Body of pancreas (tissue), 4 donors: ENCODE data around the gene MORF4L2. TPM values are rescaled to one million over a fixed set of nuclear protein-coding genes. Genes with fewer than 3 reads are reported as not detected.
"Not testable (repeated sequence)": the region's sequence is repeated elsewhere in the genome, so short reads cannot be mapped to it uniquely, and the experiment has no call there.

Source experiments
- ATAC-seq: fragments of 150-250 bp; one replicate; pipeline ENCODE4 v1.9.1; 2016
- DNase-seq, 4 donors: peaks; one replicate each; pipeline ENCODE4 v3.0.0-alpha.2; 2019
- H3K27ac ChIP-seq, 4 donors: fragments of 200-600 bp; sonication (generic); 1 replicate in 3 of 4; 2 replicates in 1 of 4; pipeline versions ENCODE4 v1.5.1 to v1.6.1; 2016 to 2019; ENCODE audit warnings: mild to moderate bottlenecking in 1 of 4, mixed read lengths in 1 of 4, moderate library complexity in 1 of 4
- H3K27me3 ChIP-seq, 2 donors: fragments of 200-600 bp; sonication (generic); one replicate each; pipeline ENCODE4 v1.6.0; 2016; ENCODE audit warnings: mild to moderate bottlenecking in 1 of 2
- H3K36me3 ChIP-seq, 2 donors: fragments of 200-600 bp; sonication (generic); replicated peaks in 1 of 2; 2 replicates each; pipeline ENCODE4 v1.5.1; 2016; ENCODE audit warnings: low read depth in 2 of 2; ENCODE audit not compliant: insufficient read depth in 1 of 2
- H3K4me1 ChIP-seq: fragments of 200-600 bp; sonication (generic); one replicate; pipeline ENCODE4 v1.6.0; 2016
- H3K4me3 ChIP-seq, 2 donors: fragments of 200-600 bp; sonication (generic); 1 replicate in 1 of 2; 2 replicates in 1 of 2; pipeline ENCODE4 v1.5.1; 2016 to 2019
- H3K9me3 ChIP-seq, 3 donors: fragments of 200-600 bp; sonication (generic); 1 replicate in 2 of 3; 2 replicates in 1 of 3; pipeline ENCODE4 v1.5.1; 2016
- CTCF ChIP-seq, 7 experiments: fragments of 450-650 bp in 4 of 7; fragments of 200-600 bp in 3 of 7; sonication (generic) in 3 of 7; IDR thresholded peaks; one replicate each; pipeline ENCODE4 v1.5.1; 2016 to 2019; ENCODE audit warnings: antibody characterized with exemption in 7 of 7
- POLR2A ChIP-seq, 3 donors: fragments of 450-650 bp; IDR thresholded peaks; one replicate each; pipeline ENCODE4 v1.6.1; 2016; ENCODE audit warnings: antibody characterized with exemption in 3 of 3, mild to moderate bottlenecking in 2 of 3
- WGBS, 2 donors: methylation state at CpG; one replicate each; pipeline ENCODE4 v1.1.5; 2017; 5-methylcytosine and 5-hydroxymethylcytosine counted together
- intact Hi-C: fragments of 100-400 bp; cut with DNase I; formaldehyde crosslinking; loops from one replicate; pipeline ENCODE4 v1.15.1; 2023
- total RNA-seq, 2 donors: library from RNA; depleted of rRNA; stranded (reverse); fragments of >200 nt; gene quantifications; one replicate each; pipeline ENCODE4 v1.1.0, GENCODE V29; 2016

Gene MORF4L2
- total RNA-seq, 2 donors from 2014 or later, result 135 to 231 TPM

DNA sequence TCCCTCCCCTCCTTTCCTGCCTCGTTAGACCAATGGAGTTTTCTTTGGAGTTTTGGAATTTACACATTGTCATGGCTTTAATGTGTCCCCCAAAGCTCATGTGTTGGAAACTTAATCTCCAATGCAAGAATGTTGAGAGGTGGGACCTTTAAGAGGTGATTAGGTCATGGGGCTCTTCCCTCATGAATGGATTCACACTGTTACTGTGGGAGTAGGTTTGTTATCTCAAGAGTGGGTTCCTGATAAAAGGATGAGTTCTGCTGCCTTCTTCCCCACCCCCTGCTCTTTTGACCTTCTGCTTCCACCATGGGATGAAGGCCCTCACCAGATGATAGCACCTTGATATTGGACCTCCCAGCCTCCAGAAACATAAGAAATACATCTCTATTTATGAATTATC lies 16.8 kb downstream of the MORF4L2 start:
- H3K27me3 ChIP-seq, result no peaks in the 10 kb centered on the region
- DNase-seq (no peak), ATAC-seq (no peak)
- intact Hi-C loops, result no loop called here
- H3K27ac ChIP-seq, result no peak overlapping the region
- no peaks in the 10 kb centered on the region for H3K4me1 ChIP-seq
- H3K4me3 ChIP-seq, result no peak overlapping the region
- H3K9me3 ChIP-seq, result no peaks in the 10 kb centered on the region
- 56 to 85% methylated on average over 1 of the region's 1 CpG for WGBS, 2 donors
- TF ChIP-seq CTCF (IDR thresholded peaks at IDR 0.05), result no peak
- no peak for TF ChIP-seq POLR2A (IDR thresholded peaks at IDR 0.05)
- no peaks in the 10 kb centered on the region for H3K36me3 ChIP-seq

DNA sequence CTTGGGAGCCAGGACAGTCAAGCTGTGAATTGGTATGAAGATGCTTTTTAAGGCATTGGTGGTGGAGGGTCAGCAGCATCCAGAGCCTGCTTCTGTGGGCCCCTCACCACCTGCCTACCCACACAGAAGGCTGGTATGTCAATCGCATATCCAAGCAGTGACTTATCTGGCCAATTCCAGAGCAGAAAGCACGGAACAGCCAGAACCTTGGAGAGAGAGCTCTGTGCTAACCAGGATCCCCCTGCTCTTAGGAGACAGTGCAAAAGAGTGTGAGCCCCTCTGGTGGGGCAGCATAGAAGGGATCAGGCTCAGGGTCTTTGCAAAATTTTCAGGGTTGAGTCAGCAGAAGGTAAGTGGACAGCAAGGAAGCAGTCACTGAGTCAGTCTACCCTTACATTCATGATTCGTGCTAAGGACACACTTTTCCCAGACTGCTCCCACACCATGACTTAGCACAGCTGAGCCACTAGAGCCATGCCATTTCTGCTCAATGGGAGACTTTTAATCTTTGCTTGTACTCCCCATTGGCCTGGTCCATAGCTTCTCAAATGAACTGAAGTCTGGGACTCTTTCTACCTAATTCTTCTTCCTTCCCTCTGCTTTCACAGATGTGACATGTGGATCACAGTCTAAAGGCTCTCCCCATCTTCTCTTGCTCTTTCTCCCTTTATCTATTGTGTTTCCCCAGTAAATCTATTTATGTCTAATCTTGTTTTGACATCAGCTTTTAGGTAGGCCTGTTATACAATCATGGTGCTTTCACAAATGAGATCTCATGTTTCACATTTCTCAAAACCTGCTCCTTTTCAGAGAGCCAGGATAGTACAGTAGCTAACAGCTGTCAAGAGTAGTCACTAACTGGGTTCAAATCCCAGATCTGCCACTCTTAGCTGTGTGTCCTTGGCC lies 20.0 kb downstream of the MORF4L2 start:
- DNase-seq, result no peak
- H3K27ac ChIP-seq, result no peak overlapping the region
- intact Hi-C loops, result no loop called here
- no peaks in the 10 kb centered on the region for H3K36me3 ChIP-seq
- no peaks in the 10 kb centered on the region for H3K27me3 ChIP-seq
- no peaks in the 10 kb centered on the region for H3K4me1 ChIP-seq
- no peak for TF ChIP-seq POLR2A (IDR thresholded peaks at IDR 0.05)
- no peak for TF ChIP-seq CTCF (IDR thresholded peaks at IDR 0.05)
- WGBS, 2 donors, result 80 to 95% methylated on average over 1 to 3 of the region's 3 CpGs
- ATAC-seq, result no peak
- H3K4me3 ChIP-seq, result no peak overlapping the region
- H3K9me3 ChIP-seq, result no peaks in the 10 kb centered on the region

DNA sequence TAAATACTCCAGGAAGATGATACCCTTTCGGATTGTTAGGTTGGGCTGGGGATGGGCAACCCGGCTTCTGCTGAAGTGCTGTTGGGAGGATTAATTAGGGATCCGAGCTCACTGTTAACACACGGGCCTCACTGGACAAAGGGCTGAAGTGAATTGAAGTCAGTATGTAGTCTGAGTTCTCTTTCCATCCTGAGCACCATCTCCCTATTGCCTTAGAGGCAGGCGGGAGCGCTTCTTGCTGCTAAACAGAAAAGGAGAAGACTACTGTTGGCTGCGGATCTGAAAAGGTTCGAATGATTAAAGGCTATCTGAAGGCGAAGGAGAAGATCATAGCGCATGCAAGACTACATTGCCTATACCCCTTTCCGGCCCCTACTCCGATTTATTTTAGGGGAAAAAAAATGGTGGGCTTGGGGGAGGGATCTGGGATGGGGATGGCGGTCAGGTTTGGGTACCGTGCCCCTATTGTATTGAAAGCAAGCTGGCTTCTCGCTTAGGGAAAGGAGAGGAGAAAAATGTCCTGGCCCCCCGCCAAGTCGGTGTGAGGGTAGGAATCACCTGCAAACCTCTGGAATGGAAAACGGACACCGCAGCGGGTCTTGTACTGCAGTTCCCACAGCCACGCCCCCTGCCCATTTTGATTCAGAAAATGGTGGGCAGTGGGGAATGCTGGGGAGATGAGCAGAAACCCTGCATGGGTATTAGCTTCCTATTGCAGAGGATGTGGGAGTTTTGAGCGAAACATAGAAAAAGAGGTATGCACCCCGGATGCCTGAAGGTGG lies 22.3 kb downstream of the MORF4L2 start:
- H3K27me3 ChIP-seq, result no peaks in the 10 kb centered on the region
- ATAC-seq, result no peak
- H3K9me3 ChIP-seq, result no peaks in the 10 kb centered on the region
- H3K27ac ChIP-seq, result no peak overlapping the region
- WGBS, 2 donors, result 27% methylated on average over 18 to 23 of the region's 23 CpGs
- no peaks in the 10 kb centered on the region for H3K4me1 ChIP-seq
- peak in 2 of 4 donors; percentile 35 to 44 for DNase-seq
- no peak for TF ChIP-seq POLR2A (IDR thresholded peaks at IDR 0.05)
- no peak for TF ChIP-seq CTCF (IDR thresholded peaks at IDR 0.05)
- no peaks in the 10 kb centered on the region for H3K36me3 ChIP-seq
- no peak overlapping the region for H3K4me3 ChIP-seq
- intact Hi-C loops, result no loop called here

DNA sequence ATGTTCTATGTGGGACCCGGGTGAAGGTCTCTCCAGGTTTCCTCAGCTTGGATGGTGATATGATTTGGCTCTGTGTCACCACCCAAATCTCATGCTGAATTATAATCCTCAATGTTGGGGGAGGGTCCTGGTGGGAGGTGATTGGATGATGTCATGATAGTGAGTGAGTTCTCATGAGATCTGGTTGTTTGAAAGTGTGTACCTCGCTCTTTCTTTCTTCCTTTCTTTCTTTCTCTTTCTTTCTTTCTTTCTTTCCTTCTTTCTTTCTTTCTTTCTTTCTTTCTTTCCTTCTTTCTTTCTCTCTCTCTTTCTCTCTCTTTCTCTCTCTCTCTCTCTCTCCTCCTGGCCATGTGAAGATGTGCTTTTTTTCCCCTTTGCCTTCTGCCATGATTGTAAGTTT lies 27.0 kb downstream of the MORF4L2 start:
- H3K9me3 ChIP-seq, ATAC-seq, H3K27ac ChIP-seq, DNase-seq, H3K4me1 ChIP-seq, H3K36me3 ChIP-seq, H3K27me3 ChIP-seq, intact Hi-C loops, H3K4me3 ChIP-seq: not testable (repeated sequence)
- WGBS, 2 donors, result 70 to 92% methylated on average over 2 of the region's 2 CpGs

DNA sequence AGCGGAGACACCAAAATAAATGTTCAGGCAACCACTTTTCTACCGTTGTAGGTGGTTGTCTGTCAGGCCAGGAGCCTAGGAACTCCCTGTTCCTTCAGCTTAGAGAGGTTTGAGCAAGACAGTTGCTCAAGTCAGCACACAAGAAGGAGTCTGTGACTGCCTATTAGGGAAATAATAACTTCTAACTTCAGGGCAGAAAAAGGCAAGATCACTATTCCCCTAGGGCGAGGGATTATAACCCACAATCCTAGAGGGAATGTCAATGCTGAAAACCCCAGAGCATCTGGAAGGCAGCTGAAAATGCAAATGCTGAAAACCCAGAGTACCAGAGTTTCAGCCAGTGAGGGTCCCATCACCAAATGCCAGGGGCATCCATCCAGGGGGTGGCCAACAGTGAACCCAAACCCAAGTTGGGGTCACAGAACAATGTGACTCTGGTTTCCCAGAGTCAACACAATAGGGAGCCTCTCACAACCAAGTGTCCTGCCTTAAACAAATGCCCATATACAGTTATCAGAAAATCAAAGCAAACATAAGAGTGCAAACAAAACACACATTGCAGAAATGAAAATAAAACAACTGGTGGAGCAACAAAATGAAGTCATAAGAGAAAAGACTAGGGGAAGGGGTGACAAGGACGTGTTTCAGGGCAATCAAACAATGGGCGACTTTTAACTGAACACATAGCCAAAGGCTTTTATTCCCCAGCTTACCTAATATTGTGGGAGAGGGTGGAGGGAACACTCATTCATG lies 27.6 kb downstream of the MORF4L2 start:
- Histone ChIP-seq H3K27me3 (no peaks in the 10 kb centered on the region), H3K27ac (no peak overlapping the region), H3K9me3 (no peaks in the 10 kb centered on the region), H3K4me1 (no peaks in the 10 kb centered on the region), H3K36me3 (no peaks in the 10 kb centered on the region), H3K4me3 (no peak overlapping the region)
- DNase-seq (no peak), ATAC-seq (no peak)
- no peak for TF ChIP-seq POLR2A (IDR thresholded peaks at IDR 0.05)
- TF ChIP-seq CTCF (IDR thresholded peaks at IDR 0.05), result no peak
- 65 to 71% methylated on average over 4 of the region's 5 CpGs for WGBS, 2 donors
- intact Hi-C loops, result no loop called here

- 100% methylated on average over 2 of the region's 2 CpGs for WGBS, 2 donors
- H3K27ac ChIP-seq, H3K36me3 ChIP-seq, ATAC-seq, H3K27me3 ChIP-seq, DNase-seq, intact Hi-C loops, H3K4me1 ChIP-seq, H3K4me3 ChIP-seq, H3K9me3 ChIP-seq: not testable (repeated sequence)
Measured at GRCh38 chrX:103657066-103657465, 29.4 kb downstream of the MORF4L2 start.
